CD4-positive, alpha-beta memory T cell (primary cell): Measurements from ENCODE around the gene SLC25A29. TPM values are rescaled to one million over a fixed set of nuclear protein-coding genes. Genes with fewer than 3 reads are reported as not detected.

Source experiments
- CTCF ChIA-PET: fragments of 350-600 bp; sonication (Branson Sonifier 250); formaldehyde crosslinking; loops from one replicate; lab custom pipeline; 2021; ENCODE audit warnings: inconsistent platforms; ENCODE audit not compliant: partially characterized antibody; lab: Charles Lee
- POLR2A ChIA-PET: fragments of 350-600 bp; sonication (Branson Sonifier 250); formaldehyde crosslinking; loops from one replicate; lab custom pipeline; 2021; ENCODE audit not compliant: partially characterized antibody; lab: Charles Lee
- DNase-seq, 5 donors: peaks; one replicate each; pipeline versions ENCODE4 v3.0.0 to v3.0.0-alpha.2; 2020 to 2022; ENCODE audit warnings: mixed read lengths in 1 of 5
- H3K27ac ChIP-seq: one replicate; pipeline ENCODE4 v1.7.0; 2013; ENCODE audit warnings: low read depth, low read length
- H3K27me3 ChIP-seq: 2 replicates; pipeline ENCODE4 v1.7.0; 2013; ENCODE audit warnings: mild to moderate bottlenecking, low read length, moderate library complexity; ENCODE audit not compliant: insufficient read depth
- H3K36me3 ChIP-seq: 2 replicates; pipeline ENCODE4 v1.7.0; 2013; ENCODE audit warnings: mild to moderate bottlenecking, low read length, moderate library complexity; ENCODE audit not compliant: insufficient read depth
- H3K4me1 ChIP-seq: 2 replicates; pipeline ENCODE4 v1.7.0; 2013; ENCODE audit warnings: mild to moderate bottlenecking, low read length, moderate library complexity; ENCODE audit not compliant: insufficient read depth
- H3K4me3 ChIP-seq, 2 donors: one replicate each; pipeline ENCODE4 v1.7.0; 2013; ENCODE audit warnings: low read length in 2 of 2, mild to moderate bottlenecking in 1 of 2
- H3K9me3 ChIP-seq, 2 donors: one replicate each; pipeline ENCODE4 v1.7.0; 2013; ENCODE audit warnings: low read length in 2 of 2, control low read depth in 1 of 2; ENCODE audit not compliant: control insufficient read depth in 1 of 2
- H3K27ac Mint-ChIP-seq, 7 donors: one replicate each; pipeline ENCODE4 v1.8.0; 2020 to 2021; ENCODE audit warnings: mixed read lengths in 7 of 7, mild to moderate bottlenecking in 6 of 7, inconsistent platforms in 3 of 7, moderate library complexity in 3 of 7
- H3K27me3 Mint-ChIP-seq, 2 donors: one replicate each; pipeline ENCODE4 v1.8.0; 2020 to 2021; ENCODE audit warnings: mixed read lengths in 2 of 2
- H3K36me3 Mint-ChIP-seq, 2 donors: one replicate each; pipeline ENCODE4 v1.8.0; 2020 to 2021; ENCODE audit warnings: mixed read lengths in 2 of 2, inconsistent platforms in 1 of 2, mild to moderate bottlenecking in 1 of 2
- H3K4me1 Mint-ChIP-seq, 4 donors: one replicate each; pipeline ENCODE4 v1.8.0; 2020 to 2021; ENCODE audit warnings: mixed read lengths in 4 of 4, mild to moderate bottlenecking in 1 of 4
- H3K4me3 Mint-ChIP-seq, 8 donors: one replicate each; pipeline ENCODE4 v1.8.0; 2020 to 2021; ENCODE audit warnings: mixed read lengths in 8 of 8, mild to moderate bottlenecking in 7 of 8, moderate library complexity in 6 of 8, inconsistent platforms in 3 of 8
- H3K9me3 Mint-ChIP-seq, 8 donors: one replicate each; pipeline ENCODE4 v1.8.0; 2020 to 2021; ENCODE audit warnings: mixed read lengths in 8 of 8, mild to moderate bottlenecking in 5 of 8, inconsistent platforms in 3 of 8, moderate library complexity in 1 of 8
- intact Hi-C: fragments of 100-400 bp; cut with micrococcal nuclease; formaldehyde crosslinking; loops from one replicate; pipeline ENCODE4 v1.15.1; 2023
- polyA plus RNA-seq, 2 donors: library from polyadenylated mRNA; unstranded; fragments of 300-500 nt; fragmentation: Illumina TruSeq; gene quantifications; one replicate each; pipeline ENCODE4 v1.2.3, GENCODE V29; 2021
- total RNA-seq, 2 experiments: library from RNA; stranded (reverse); gene quantifications; one replicate each; pipeline ENCODE4 v1.2.3, GENCODE V29; 2021

The SLC25A29 gene
- total and polyA plus RNA-seq, 4 experiments from 2014 or later: 0.08 to 8.1 (median 4.7) TPM

DNA sequence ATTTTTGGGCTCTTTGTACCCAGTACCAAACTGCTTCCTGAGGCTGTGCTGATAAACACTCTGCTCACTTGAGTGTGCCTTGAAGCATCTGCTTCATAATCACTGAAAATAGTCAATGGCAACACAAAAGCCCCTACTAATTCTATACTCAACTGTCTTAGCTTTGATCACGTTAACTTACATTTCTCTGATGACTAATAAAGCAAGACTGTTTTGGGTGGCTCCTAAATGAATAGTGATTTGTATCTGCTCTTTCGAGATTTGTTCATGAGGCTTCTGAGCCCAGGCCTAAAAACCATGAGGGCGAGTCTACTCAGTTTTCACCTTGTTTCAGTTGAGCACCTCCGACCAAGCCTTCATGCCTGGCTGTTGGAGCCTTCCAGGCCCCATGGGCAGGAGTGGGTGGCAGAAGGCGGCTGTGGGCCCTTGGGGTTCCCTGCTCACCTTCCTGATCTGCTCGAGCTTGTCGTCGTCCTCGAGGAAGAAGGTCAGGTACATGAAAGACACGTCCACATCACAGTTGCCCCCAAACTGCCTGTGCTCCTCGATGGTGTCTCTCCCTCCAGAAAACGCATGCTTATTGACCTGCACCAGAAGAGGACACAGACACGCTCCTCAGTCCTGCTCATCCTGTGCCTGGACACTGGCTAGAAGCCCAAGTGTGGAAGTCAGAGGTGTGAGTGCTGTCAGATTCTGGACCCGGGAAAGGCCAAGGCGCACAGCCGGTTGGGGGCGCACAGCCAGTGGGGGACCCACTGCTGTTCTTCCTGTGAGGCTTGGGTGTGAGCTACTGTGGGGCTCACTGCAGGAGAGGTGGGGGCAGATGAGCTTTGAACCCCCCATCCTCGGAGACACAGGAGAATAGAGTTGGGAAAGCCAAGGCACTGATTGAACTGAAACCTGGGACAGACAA lies 30.6 kb upstream of the SLC25A29 start:
- Mint-ChIP-seq H3K27ac (peak overlapping the region in 2 of 7 donors; percentile 1 to 25), H3K9me3 (no peaks in the 10 kb centered on the region), H3K27me3 (no peaks in the 10 kb centered on the region), H3K4me1 (peaks cover 0 to 2% (median 0%) of the 10 kb centered on the region in 4 donors), H3K4me3 (peak overlapping the region in 1 of 8 donors; percentile 51), H3K36me3 (peaks cover 39 to 41% of the 10 kb centered on the region in 2 donors)
- Histone ChIP-seq H3K36me3 (peaks cover 7% of the 10 kb centered on the region), H3K27ac (no peak overlapping the region), H3K4me3 (no peak overlapping the region), H3K27me3 (no peaks in the 10 kb centered on the region), H3K9me3 (no peaks in the 10 kb centered on the region), H3K4me1 (no peaks in the 10 kb centered on the region)
- POLR2A ChIA-PET: no interaction called here
- no peak for DNase-seq
- intact Hi-C loops: no loop called here
- CTCF ChIA-PET: no interaction called here

DNA sequence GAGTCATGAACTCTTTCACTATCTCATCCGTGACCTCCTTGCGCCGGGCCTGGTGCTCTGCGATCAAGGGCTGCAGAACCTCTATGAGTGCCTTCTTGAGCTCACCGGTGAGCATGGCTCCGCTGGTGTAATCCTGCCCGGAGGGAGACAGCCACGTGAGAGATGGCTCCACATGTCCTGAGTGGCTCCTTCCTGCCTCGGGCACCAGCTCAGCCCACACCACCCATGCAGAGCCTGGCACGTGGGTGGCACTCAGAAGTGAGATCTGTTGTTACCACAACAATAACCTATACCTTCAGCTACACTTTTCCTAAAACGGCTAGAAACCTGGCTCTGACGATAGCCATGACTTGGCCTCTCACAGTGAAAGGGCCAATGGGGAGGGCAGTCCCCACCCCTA lies 28.7 kb upstream of the SLC25A29 start:
- Histone ChIP-seq H3K27me3 (no peaks in the 10 kb centered on the region), H3K36me3 (peaks cover 7% of the 10 kb centered on the region), H3K27ac (no peak overlapping the region), H3K9me3 (no peaks in the 10 kb centered on the region), H3K4me1 (no peaks in the 10 kb centered on the region), H3K4me3 (no peak overlapping the region)
- no peaks in the 10 kb centered on the region for H3K4me1 Mint-ChIP-seq
- H3K9me3 Mint-ChIP-seq: no peaks in the 10 kb centered on the region
- intact Hi-C loops: no loop called here
- no peak for DNase-seq
- no peaks in the 10 kb centered on the region for H3K27me3 Mint-ChIP-seq
- H3K4me3 Mint-ChIP-seq: no peak overlapping the region
- H3K36me3 Mint-ChIP-seq: peaks cover 22 to 23% of the 10 kb centered on the region in 2 donors
- ChIA-PET POLR2A (no interaction called here), CTCF (no interaction called here)
- H3K27ac Mint-ChIP-seq: no peak overlapping the region

DNA sequence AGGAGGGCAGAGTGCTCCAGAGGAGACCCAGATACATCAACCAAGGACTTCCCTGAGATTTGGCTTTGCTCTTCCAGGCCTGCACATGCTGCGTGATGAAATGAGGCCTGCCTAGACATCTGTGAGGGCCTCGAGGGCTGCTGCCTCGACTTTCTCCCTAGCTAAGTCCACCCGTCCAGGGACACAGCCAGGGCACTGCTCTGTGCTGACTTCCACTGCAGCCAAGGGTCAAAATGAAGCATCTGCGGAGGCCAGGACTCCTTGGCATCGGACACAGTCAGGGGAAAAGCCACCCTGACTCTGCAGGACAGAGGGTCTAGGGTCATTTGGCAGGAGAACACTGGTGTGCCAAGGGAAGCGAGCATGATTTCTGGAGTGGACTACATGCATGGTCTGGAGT lies 27.6 kb upstream of the SLC25A29 start:
- H3K9me3 ChIP-seq: no peaks in the 10 kb centered on the region
- peaks cover 4% of the 10 kb centered on the region for H3K36me3 ChIP-seq
- H3K4me3 Mint-ChIP-seq: no peak overlapping the region
- no peaks in the 10 kb centered on the region for H3K27me3 ChIP-seq
- H3K4me1 ChIP-seq: no peaks in the 10 kb centered on the region
- no peak overlapping the region for H3K27ac ChIP-seq
- no peak for DNase-seq
- ChIA-PET CTCF (no interaction called here), POLR2A (no interaction called here)
- no peak overlapping the region for H3K4me3 ChIP-seq
- H3K4me1 Mint-ChIP-seq: no peaks in the 10 kb centered on the region
- no peaks in the 10 kb centered on the region for H3K9me3 Mint-ChIP-seq
- peaks cover 17 to 21% of the 10 kb centered on the region in 2 donors for H3K36me3 Mint-ChIP-seq
- no peaks in the 10 kb centered on the region for H3K27me3 Mint-ChIP-seq
- H3K27ac Mint-ChIP-seq: no peak overlapping the region
- intact Hi-C loops: no loop called here

DNA sequence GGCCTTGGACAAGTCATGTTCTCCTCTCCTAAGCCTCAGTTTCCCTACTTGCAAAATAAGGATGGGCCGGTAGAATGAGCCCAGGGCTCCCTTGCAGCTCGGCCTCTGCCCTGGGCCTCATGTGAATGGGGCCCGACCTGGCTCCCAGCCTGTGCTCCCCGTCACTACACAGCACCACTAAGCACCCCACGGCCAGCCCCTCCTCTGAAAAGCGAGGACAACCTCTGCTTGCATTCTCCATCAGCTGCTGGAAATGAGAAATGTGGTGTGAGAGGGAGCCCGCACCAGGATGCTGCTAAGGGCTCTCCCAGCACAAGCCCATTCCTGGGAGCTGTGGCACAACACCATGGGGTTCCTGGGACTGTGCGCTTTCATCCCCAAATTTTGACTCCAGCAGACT lies 27.1 kb upstream of the SLC25A29 start:
- Mint-ChIP-seq H3K4me1 (no peaks in the 10 kb centered on the region), H3K4me3 (no peak overlapping the region), H3K27ac (no peak overlapping the region), H3K27me3 (no peaks in the 10 kb centered on the region), H3K36me3 (peaks cover 17 to 18% of the 10 kb centered on the region in 2 donors), H3K9me3 (no peaks in the 10 kb centered on the region)
- no peaks in the 10 kb centered on the region for H3K9me3 ChIP-seq
- peaks cover 4% of the 10 kb centered on the region for H3K36me3 ChIP-seq
- POLR2A ChIA-PET: no interaction called here
- no peaks in the 10 kb centered on the region for H3K27me3 ChIP-seq
- CTCF ChIA-PET: no interaction called here
- H3K4me3 ChIP-seq: no peak overlapping the region
- H3K4me1 ChIP-seq: no peaks in the 10 kb centered on the region
- no peak for DNase-seq
- intact Hi-C loops: no loop called here
- H3K27ac ChIP-seq: no peak overlapping the region

DNA sequence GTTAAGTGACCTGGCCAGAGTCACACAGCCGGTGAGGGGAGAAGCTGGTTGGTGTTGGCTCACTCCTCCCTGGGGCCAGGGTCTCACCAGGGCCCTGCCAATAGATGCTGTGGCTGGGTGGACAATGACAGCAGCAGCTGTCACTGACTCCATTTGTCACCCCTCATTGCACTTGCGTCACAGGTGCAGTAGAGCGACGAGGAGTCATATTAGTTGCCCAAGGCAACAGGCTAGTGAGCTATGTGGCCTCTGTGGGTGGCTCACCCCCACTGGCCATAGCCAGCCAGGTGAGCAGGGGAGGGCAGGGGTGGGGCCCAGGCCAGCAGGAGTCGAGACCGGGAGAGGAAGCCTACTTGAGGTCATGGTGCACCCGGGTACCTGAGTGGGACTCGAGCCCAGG lies 26.6 kb upstream of the SLC25A29 start:
- Mint-ChIP-seq H3K9me3 (no peaks in the 10 kb centered on the region), H3K4me1 (no peaks in the 10 kb centered on the region), H3K27me3 (no peaks in the 10 kb centered on the region), H3K4me3 (no peak overlapping the region), H3K36me3 (peaks cover 16 to 17% of the 10 kb centered on the region in 2 donors), H3K27ac (no peak overlapping the region)
- Histone ChIP-seq H3K27ac (no peak overlapping the region), H3K9me3 (no peaks in the 10 kb centered on the region), H3K27me3 (no peaks in the 10 kb centered on the region), H3K4me3 (no peak overlapping the region), H3K36me3 (peaks cover 4% of the 10 kb centered on the region), H3K4me1 (no peaks in the 10 kb centered on the region)
- DNase-seq: no peak
- CTCF ChIA-PET: no interaction called here
- POLR2A ChIA-PET: no interaction called here
- intact Hi-C loops: no loop called here

DNA sequence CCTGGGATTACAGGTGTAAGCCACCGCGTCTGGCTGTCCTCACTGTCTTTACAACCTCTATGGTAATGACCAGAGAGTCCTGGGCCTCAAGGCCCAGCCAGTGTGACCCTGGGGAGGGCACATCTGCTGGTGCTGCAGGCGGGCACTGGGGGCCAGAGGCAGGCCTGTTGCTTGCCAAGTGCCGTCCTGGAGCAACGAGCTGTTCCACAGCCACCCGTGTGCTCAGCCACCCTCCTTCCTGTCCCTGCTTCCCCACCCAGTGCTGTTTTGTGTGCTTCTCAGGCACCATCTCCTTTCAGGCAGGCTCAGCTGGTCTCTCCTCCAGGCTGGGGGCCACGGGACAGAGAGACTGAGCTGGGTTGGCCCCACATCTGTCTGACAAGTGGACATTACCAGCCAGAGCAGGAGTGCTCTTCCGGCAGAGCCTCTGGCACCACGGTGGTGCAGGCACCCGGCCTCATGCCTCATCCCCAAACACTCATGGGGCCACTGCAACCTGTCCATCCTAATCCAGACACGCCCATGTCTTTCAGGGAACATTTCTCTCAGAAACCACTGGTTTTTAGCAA lies 25.9 kb upstream of the SLC25A29 start:
- H3K27me3 Mint-ChIP-seq: no peaks in the 10 kb centered on the region
- H3K4me1 Mint-ChIP-seq: no peaks in the 10 kb centered on the region
- H3K27ac Mint-ChIP-seq: no peak overlapping the region
- ChIA-PET POLR2A (no interaction called here), CTCF (no interaction called here)
- no peak for DNase-seq
- Histone ChIP-seq H3K4me1 (no peaks in the 10 kb centered on the region), H3K27me3 (no peaks in the 10 kb centered on the region), H3K4me3 (no peak overlapping the region), H3K9me3 (no peaks in the 10 kb centered on the region), H3K27ac (no peak overlapping the region), H3K36me3 (peaks cover 2% of the 10 kb centered on the region)
- intact Hi-C loops: no loop called here
- H3K9me3 Mint-ChIP-seq: no peaks in the 10 kb centered on the region
- no peak overlapping the region for H3K4me3 Mint-ChIP-seq
- H3K36me3 Mint-ChIP-seq: peaks cover 15 to 16% of the 10 kb centered on the region in 2 donors

DNA sequence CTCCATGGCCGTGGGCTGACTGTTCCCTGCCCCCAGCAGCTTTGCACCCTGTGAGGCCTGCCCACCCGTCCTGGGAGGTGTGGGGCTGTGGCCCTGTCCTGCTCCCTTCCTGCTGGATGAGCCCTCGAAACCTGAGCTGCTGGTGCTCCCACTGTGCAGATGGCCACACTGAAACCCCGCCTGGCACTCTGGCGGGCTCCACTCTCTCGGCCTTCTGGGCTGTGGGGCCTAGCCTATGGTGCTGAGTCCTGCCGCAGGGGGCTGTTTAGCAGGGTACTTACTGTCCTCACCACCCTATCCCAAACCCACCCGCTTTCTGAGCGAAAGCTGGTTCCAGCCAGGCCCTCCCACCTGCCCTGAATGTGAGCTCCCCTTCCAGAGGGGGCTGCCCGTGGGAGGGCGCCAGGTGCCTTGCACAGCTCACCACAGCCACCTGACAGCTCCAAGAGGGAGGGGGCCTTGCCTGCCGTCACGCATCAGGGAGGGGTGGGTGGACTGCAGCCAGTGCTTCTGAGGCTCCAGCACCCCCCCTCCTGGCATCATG lies 24.2 kb upstream of the SLC25A29 start:
- H3K36me3 ChIP-seq: no peaks in the 10 kb centered on the region
- H3K27me3 ChIP-seq: no peaks in the 10 kb centered on the region
- intact Hi-C loops: no loop called here
- ChIA-PET POLR2A (no interaction called here), CTCF (no interaction called here)
- DNase-seq: no peak
- H3K4me1 ChIP-seq: no peaks in the 10 kb centered on the region
- no peaks in the 10 kb centered on the region for H3K27me3 Mint-ChIP-seq
- no peak overlapping the region for H3K27ac ChIP-seq
- peaks cover 6% of the 10 kb centered on the region in 2 donors for H3K36me3 Mint-ChIP-seq
- no peaks in the 10 kb centered on the region for H3K4me1 Mint-ChIP-seq
- no peak overlapping the region for H3K4me3 ChIP-seq
- H3K27ac Mint-ChIP-seq: no peak overlapping the region
- no peak overlapping the region for H3K4me3 Mint-ChIP-seq
- no peaks in the 10 kb centered on the region for H3K9me3 Mint-ChIP-seq
- H3K9me3 ChIP-seq: no peaks in the 10 kb centered on the region
